Left renal pelvis (tissue), 4 donors: ENCODE results near the gene PCDHGC4. TPM values are rescaled to one million over a fixed set of nuclear protein-coding genes. Genes with fewer than 3 reads are reported as not detected.

Experiments
- DNase-seq, 4 donors: peaks; one replicate each; pipeline ENCODE4 v3.0.0-alpha.2; 2013; ENCODE audit warnings: low read depth in 4 of 4, low spot score in 3 of 4
- polyA plus RNA-seq, 4 donors: library from polyadenylated mRNA; unstranded; fragments of 120-200 nt; gene quantifications; one replicate each; pipeline ENCODE4 v1.2.1, GENCODE V29; 2013; ENCODE audit not compliant: insufficient read length in 4 of 4

The PCDHGC4 gene
- polyA plus RNA-seq, 4 donors: 2.7 to 3.1 (median 2.9) TPM

- DNase-seq: no peak
Observed at GRCh38 chr5:141489841-141490240, 5.0 kb downstream of the PCDHGC4 start.

GRCh38 chr5:141490271-141490670 lies 5.4 kb downstream of the PCDHGC4 start:
- DNase-seq: no peak

- no peak for DNase-seq
Observed at GRCh38 chr5:141490771-141491170, 5.9 kb downstream of the PCDHGC4 start.

- no peak for DNase-seq
Observed at GRCh38 chr5:141491323-141492167, 6.7 kb downstream of the PCDHGC4 start.

- no peak for DNase-seq
Observed at GRCh38 chr5:141492168-141492885, 7.5 kb downstream of the PCDHGC4 start.

- no peak for DNase-seq
Observed at GRCh38 chr5:141493500-141494422, 8.9 kb downstream of the PCDHGC4 start.

GRCh38 chr5:141494761-141495452 lies 10.1 kb downstream of the PCDHGC4 start:
- no peak for DNase-seq

GRCh38 chr5:141495453-141495811 lies 10.6 kb downstream of the PCDHGC4 start:
- DNase-seq: no peak

GRCh38 chr5:141496038-141496437 lies 11.2 kb downstream of the PCDHGC4 start:
- DNase-seq: no peak

- no peak for DNase-seq
Observed at GRCh38 chr5:141501761-141502160, 16.9 kb downstream of the PCDHGC4 start.

GRCh38 chr5:141503681-141504080 lies 18.9 kb downstream of the PCDHGC4 start:
- DNase-seq: no peak

GRCh38 chr5:141504216-141504615 lies 19.4 kb downstream of the PCDHGC4 start:
- DNase-seq: no peak

GRCh38 chr5:141506381-141507155 lies 21.7 kb downstream of the PCDHGC4 start:
- no peak for DNase-seq

- DNase-seq: no peak
Observed at GRCh38 chr5:141507387-141508091, 22.7 kb downstream of the PCDHGC4 start.

- no peak for DNase-seq
Observed at GRCh38 chr5:141508440-141508797, 23.6 kb downstream of the PCDHGC4 start.

- DNase-seq: no peak
Observed at GRCh38 chr5:141508798-141509611, 24.2 kb downstream of the PCDHGC4 start.

GRCh38 chr5:141510160-141510559 lies 25.3 kb downstream of the PCDHGC4 start:
- no peak for DNase-seq
